Measurements from ENCODE around the gene MYLK4.

GRCh38 chr6:2795162-2795561 lies 44.4 kb upstream of the MYLK4 start:
- TF ChIP-seq POLR2A (IDR thresholded peaks at IDR 0.05; ENCODE audit: low read depth, low read length) (no peak), TAF1 (IDR thresholded peaks at IDR 0.05; ENCODE audit: borderline replicate concordance, low read depth, low read length) (no peak)

Measured in GM12892 (cell line).